Trophoblast cell (in vitro differentiated cells and primary cell): ENCODE measurements around the gene C3orf18. TPM values are rescaled to one million over a fixed set of nuclear protein-coding genes. Genes with fewer than 3 reads are reported as not detected.

ENCODE experiments used
- DNase-seq, 2 donors: peaks; one replicate each; pipeline ENCODE4 v3.0.0-alpha.2; 2016
- H2AFZ ChIP-seq: 2 replicates; pipeline ENCODE4 v1.6.1; 2013; ENCODE audit warnings: low read length, moderate library complexity, mild to moderate bottlenecking; ENCODE audit not compliant: insufficient read depth, poor library complexity
- H2AK5ac ChIP-seq: 2 replicates; pipeline ENCODE4 v1.6.1; 2013; ENCODE audit warnings: mild to moderate bottlenecking, low read length
- H2BK120ac ChIP-seq: 2 replicates; pipeline ENCODE4 v1.6.1; 2013; ENCODE audit warnings: low read length, mild to moderate bottlenecking, moderate library complexity; ENCODE audit not compliant: insufficient read depth, poor library complexity
- H2BK12ac ChIP-seq: 2 replicates; pipeline ENCODE4 v1.6.1; 2013; ENCODE audit warnings: mild to moderate bottlenecking, low read length, moderate library complexity
- H2BK5ac ChIP-seq: 2 replicates; pipeline ENCODE4 v1.6.1; 2013; ENCODE audit warnings: low read length, low read depth, moderate library complexity, mild to moderate bottlenecking; ENCODE audit not compliant: poor library complexity
- H3K14ac ChIP-seq: 2 replicates; pipeline ENCODE4 v1.6.1; 2013; ENCODE audit warnings: mild to moderate bottlenecking, low read length
- H3K18ac ChIP-seq: 2 replicates; pipeline ENCODE4 v1.6.1; 2013; ENCODE audit warnings: mild to moderate bottlenecking, low read length
- H3K23ac ChIP-seq: 2 replicates; pipeline ENCODE4 v1.6.1; 2013; ENCODE audit warnings: low read length
- H3K27ac ChIP-seq: 2 replicates; pipeline ENCODE4 v1.5.1; 2013; ENCODE audit warnings: low read depth, mild to moderate bottlenecking, inconsistent platforms, low read length, moderate library complexity
- H3K27me3 ChIP-seq: 2 replicates; pipeline ENCODE4 v1.6.1; 2013; ENCODE audit warnings: inconsistent platforms, mild to moderate bottlenecking, low read length, moderate library complexity; ENCODE audit not compliant: insufficient read depth
- H3K36me3 ChIP-seq, 2 experiments: 1 replicate in 1 of 2; 2 replicates in 1 of 2; pipeline ENCODE4 v1.6.1; 2013; ENCODE audit warnings: low read length in 2 of 2, mild to moderate bottlenecking in 2 of 2, moderate library complexity in 1 of 2; ENCODE audit not compliant: insufficient read depth in 2 of 2, control insufficient read depth in 1 of 2
- H3K4ac ChIP-seq: 2 replicates; pipeline ENCODE4 v1.6.1; 2013; ENCODE audit warnings: low read depth, mild to moderate bottlenecking, low read length, moderate library complexity
- H3K4me1 ChIP-seq, 2 experiments: 1 replicate in 1 of 2; 2 replicates in 1 of 2; pipeline ENCODE4 v1.6.1; 2013; ENCODE audit warnings: low read length in 2 of 2, mild to moderate bottlenecking in 2 of 2, moderate library complexity in 1 of 2; ENCODE audit not compliant: insufficient read depth in 2 of 2, control insufficient read depth in 1 of 2
- H3K4me2 ChIP-seq: 2 replicates; pipeline ENCODE4 v1.6.1; 2013; ENCODE audit warnings: inconsistent platforms, mild to moderate bottlenecking, low read length, moderate library complexity
- H3K4me3 ChIP-seq: 2 replicates; pipeline ENCODE4 v1.5.1; 2013; ENCODE audit warnings: mild to moderate bottlenecking, low read depth, low read length, inconsistent platforms
- H3K79me1 ChIP-seq: one replicate; pipeline ENCODE4 v1.6.1; 2013; ENCODE audit warnings: low read length
- H3K79me2 ChIP-seq: 2 replicates; pipeline ENCODE4 v1.6.1; 2013; ENCODE audit warnings: low read length, mild to moderate bottlenecking; ENCODE audit not compliant: control insufficient read depth, insufficient read depth, poor library complexity
- H3K9ac ChIP-seq: 2 replicates; pipeline ENCODE4 v1.6.1; 2013; ENCODE audit warnings: mild to moderate bottlenecking, low read length
- H3K9me3 ChIP-seq: 2 replicates; pipeline ENCODE4 v1.6.1; 2013; ENCODE audit warnings: low read depth, mild to moderate bottlenecking, control low read depth, inconsistent platforms, low read length; ENCODE audit not compliant: insufficient read depth
- H4K12ac ChIP-seq: 2 replicates; pipeline ENCODE4 v1.6.1; 2013; ENCODE audit warnings: low read depth, mild to moderate bottlenecking, low read length, moderate library complexity
- H4K8ac ChIP-seq: 2 replicates; pipeline ENCODE4 v1.6.1; 2013; ENCODE audit warnings: low read depth, mild to moderate bottlenecking, low read length, moderate library complexity
- H4K91ac ChIP-seq: one replicate; pipeline ENCODE4 v1.6.1; 2013; ENCODE audit warnings: low read depth, mild to moderate bottlenecking, low read length, moderate library complexity
- WGBS: extraction: QIAGEN DNeasy Blood & Tissue Kit; methylation state at CpG from one replicate; pipeline ENCODE4 v1.1.7; 2013; ENCODE audit warnings: missing lambda C conversion rate; ENCODE audit not compliant: insufficient read length, insufficient coverage; ENCODE audit errors: extremely low coverage; 5-methylcytosine and 5-hydroxymethylcytosine counted together
- polyA plus RNA-seq: library from polyadenylated mRNA; stranded (reverse); fragments of 200-250 nt; gene quantifications from 2 replicates; pipeline ENCODE4 v1.2.3, GENCODE V29; 2013

The C3orf18 gene
- 1.2 TPM in 2 replicates for polyA plus RNA-seq

DNA sequence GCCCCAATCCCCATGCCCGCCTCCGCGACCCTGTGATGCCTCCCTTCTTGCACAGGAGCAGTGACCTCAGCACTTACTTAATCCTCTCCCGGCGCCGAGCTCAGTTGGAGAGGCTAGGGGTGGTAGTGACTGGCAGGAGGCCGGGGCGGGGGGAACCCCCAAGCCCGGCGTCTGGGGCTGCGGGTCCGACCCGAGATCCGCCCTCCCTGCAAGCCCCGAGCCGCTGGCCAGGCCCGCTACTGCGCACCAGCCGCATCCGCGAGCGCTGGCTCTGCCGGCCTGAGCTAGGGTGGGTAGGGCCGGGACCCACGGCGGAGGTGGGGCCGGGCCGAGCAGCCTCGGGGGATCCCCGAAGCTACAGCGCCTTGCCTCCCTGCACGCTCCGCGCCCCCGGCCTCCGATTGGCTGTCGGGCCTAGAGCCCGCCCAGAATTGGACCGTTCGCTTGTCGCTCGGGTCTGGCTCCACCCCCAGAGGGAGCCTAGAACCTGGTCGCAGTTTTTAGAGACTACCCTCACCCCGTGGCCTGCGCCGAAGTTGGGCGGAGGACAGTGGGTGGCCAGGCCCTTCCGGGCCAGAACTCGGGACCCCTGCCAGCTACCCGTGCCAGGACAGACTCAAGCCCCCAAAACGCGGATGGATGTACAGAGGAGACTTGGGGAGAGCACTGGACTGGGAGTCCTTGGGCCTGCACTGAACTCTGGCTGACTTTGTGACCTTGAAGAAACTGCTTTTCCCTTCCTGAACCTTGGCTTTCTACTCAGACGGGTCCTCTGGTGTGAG, at the start of gene C3orf18:
TSS of gene C3orf18 (minus strand) at position 362 of the 782 bp plus-strand sequence. CDS start 2,048 bp downstream, outside the sequence.
- Histone ChIP-seq H4K91ac (peak within 1 kb of the TSS; percentile 8), H3K9me3 (no peaks in the 10 kb centered on the region), H3K18ac (no peak within 1 kb of the TSS), H3K4me3 (peak within 1 kb of the TSS; percentile 61), H3K4me1 (peaks cover 2 to 6% of the 10 kb centered on the region in 2 experiments), H2BK12ac (no peak within 1 kb of the TSS), H3K27me3 (peaks cover 15% of the 10 kb centered on the region), H2BK120ac (no peak within 1 kb of the TSS), H3K36me3 (no peaks in the 10 kb centered on the region), H3K23ac (no peak within 1 kb of the TSS), H2AFZ (peak within 1 kb of the TSS; percentile 23), H3K79me1 (peaks cover 8% of the 10 kb centered on the region), H3K27ac (no peak within 1 kb of the TSS), H4K8ac (peak within 1 kb of the TSS; percentile 73), H3K4ac (no peak within 1 kb of the TSS), H3K9ac (no peak within 1 kb of the TSS), H3K4me2 (peak within 1 kb of the TSS; percentile 66), H2AK5ac (no peak within 1 kb of the TSS), H3K14ac (peak within 1 kb of the TSS; percentile 18), H4K12ac (peak within 1 kb of the TSS; percentile 7), H3K79me2 (no peaks in the 10 kb centered on the region), H2BK5ac (no peak within 1 kb of the TSS)
- peak; percentile 88 to 89 for DNase-seq
- WGBS = no CpG with 5 or more reads among the region's 53 CpGs

DNA sequence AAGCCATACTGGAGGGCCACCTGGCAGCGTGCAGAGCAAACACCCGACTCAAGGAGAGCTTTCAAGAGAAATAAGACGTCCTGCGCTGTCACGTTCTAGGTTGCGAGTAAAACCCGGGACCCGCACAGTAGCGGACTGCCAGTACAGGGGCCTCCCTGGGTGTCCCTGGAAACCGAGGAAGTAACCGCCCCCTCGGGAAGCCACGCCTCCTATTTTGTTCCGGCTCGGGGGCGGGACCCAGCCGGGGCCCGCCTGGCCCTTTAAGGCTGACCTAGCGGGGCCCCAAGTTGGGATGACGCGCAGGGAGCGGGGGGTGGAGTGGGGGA, 49.2 kb upstream of the C3orf18 start:
- peaks cover 6% of the 10 kb centered on the region for H3K79me1 ChIP-seq
- no peak overlapping the region for H3K23ac ChIP-seq
- peak overlapping the region; percentile 69 for H3K4me3 ChIP-seq
- WGBS = no CpG with 5 or more reads among the region's 22 CpGs
- H2AFZ ChIP-seq = peak overlapping the region; percentile 82
- no peak overlapping the region for H2AK5ac ChIP-seq
- peak; percentile 89 to 92 for DNase-seq
- H4K12ac ChIP-seq = no peak overlapping the region
- no peak overlapping the region for H2BK12ac ChIP-seq
- no peak overlapping the region for H2BK5ac ChIP-seq
- no peak overlapping the region for H3K4ac ChIP-seq
- no peaks in the 10 kb centered on the region for H3K27me3 ChIP-seq
- peak overlapping the region; percentile 64 for H4K8ac ChIP-seq
- H2BK120ac ChIP-seq = no peak overlapping the region
- H3K27ac ChIP-seq = no peak overlapping the region
- peak overlapping the region; percentile 97 for H3K4me2 ChIP-seq
- no peak overlapping the region for H4K91ac ChIP-seq
- H3K9ac ChIP-seq = peak overlapping the region; percentile 35
- peaks cover 6% of the 10 kb centered on the region for H3K79me2 ChIP-seq
- H3K36me3 ChIP-seq = no peaks in the 10 kb centered on the region
- peaks cover 7% of the 10 kb centered on the region in 2 experiments for H3K4me1 ChIP-seq
- no peak overlapping the region for H3K14ac ChIP-seq
- H3K18ac ChIP-seq = no peak overlapping the region
- H3K9me3 ChIP-seq = peaks cover 1% of the 10 kb centered on the region

DNA sequence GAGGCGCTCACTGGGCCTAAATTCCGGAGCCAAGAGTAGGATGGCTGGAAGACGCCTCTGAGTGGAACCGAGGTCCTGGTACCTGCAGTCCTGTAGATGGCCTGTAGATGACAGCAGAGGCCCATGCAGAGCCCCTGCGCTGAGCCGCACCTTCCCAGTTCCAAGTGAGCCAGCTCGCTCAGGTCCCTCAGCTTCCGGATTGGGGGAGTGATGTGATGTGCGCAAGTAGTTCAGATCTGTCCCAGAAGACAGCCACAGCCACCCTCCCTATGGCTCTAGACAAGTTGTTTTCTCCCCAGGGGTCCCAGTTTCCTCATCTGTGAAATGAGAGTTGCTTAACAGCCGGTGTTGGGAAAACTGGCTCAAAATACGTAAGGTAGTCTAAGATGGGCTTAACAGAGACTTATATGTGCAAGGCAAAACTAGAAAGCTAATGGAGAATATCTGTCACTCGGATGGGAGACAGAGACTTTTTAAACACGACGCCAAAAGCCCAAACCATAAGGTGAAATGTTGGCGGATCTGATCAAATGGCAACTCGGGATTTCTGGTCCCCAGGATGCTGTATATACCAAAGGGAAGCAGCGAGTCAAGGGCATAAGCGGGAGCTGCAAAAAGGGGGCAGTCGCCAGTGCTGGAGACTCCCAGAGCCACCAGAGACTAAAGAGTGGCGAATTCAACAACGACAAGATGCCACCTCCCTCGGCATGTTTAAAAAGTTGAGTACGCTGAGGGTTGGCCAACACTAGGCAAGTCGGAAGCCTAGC, 48.6 kb upstream of the C3orf18 start:
- no CpG with 5 or more reads among the region's 24 CpGs for WGBS
- peak; percentile 87 to 93 for DNase-seq

DNA sequence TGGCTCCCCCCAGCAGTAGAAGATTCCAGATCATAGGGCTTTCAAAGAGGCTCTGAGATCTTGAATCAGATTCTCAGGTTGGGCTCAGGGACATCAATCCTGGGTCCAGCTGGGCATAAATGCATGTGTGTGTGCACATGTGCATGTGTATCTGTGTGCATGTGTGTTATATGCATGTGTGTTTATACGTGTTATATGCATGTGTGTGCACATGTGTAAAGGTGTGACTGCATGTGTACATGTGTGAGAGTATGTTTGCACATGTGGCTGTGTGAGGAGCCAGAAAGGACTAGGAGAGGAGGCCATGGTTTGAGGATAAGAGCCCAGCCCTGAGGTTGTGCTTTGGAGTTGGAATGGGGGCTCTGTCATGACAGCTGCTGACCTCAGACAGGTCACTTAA, 47.6 kb upstream of the C3orf18 start:
- Histone ChIP-seq H4K8ac (no peak overlapping the region), H3K36me3 (no peaks in the 10 kb centered on the region)
- no CpG with 5 or more reads among the region's 1 CpG for WGBS

More for the DNA sequence above, 48.6 kb upstream of the C3orf18 start:
- peak overlapping the region; percentile 82 for H2AFZ ChIP-seq
- H2BK5ac ChIP-seq = no peak overlapping the region
- no peak overlapping the region for H3K23ac ChIP-seq
- no peak overlapping the region for H4K91ac ChIP-seq
- no peak overlapping the region for H3K18ac ChIP-seq
- H3K36me3 ChIP-seq = no peaks in the 10 kb centered on the region
- H3K4me3 ChIP-seq = peak overlapping the region; percentile 69
- H3K14ac ChIP-seq = no peak overlapping the region
- H3K9ac ChIP-seq = peak overlapping the region; percentile 35
- peak overlapping the region; percentile 97 for H3K4me2 ChIP-seq
- H2BK12ac ChIP-seq = no peak overlapping the region
- H3K27ac ChIP-seq = no peak overlapping the region
- peaks cover 9% of the 10 kb centered on the region for H3K79me1 ChIP-seq
- no peak overlapping the region for H4K12ac ChIP-seq
- no peak overlapping the region for H2AK5ac ChIP-seq
- no peaks in the 10 kb centered on the region for H3K27me3 ChIP-seq
- peak overlapping the region; percentile 64 for H4K8ac ChIP-seq
- H3K79me2 ChIP-seq = peaks cover 9% of the 10 kb centered on the region
- H3K4me1 ChIP-seq = peaks cover 10% of the 10 kb centered on the region in 2 experiments
- no peak overlapping the region for H2BK120ac ChIP-seq
- H3K4ac ChIP-seq = no peak overlapping the region
- H3K9me3 ChIP-seq = peaks cover 1% of the 10 kb centered on the region

More for the DNA sequence above, 47.6 kb upstream of the C3orf18 start:
- Histone ChIP-seq H2AK5ac (no peak overlapping the region), H3K79me1 (peaks cover 9% of the 10 kb centered on the region), H2BK12ac (no peak overlapping the region), H3K79me2 (peaks cover 9% of the 10 kb centered on the region), H3K9ac (no peak overlapping the region), H3K23ac (no peak overlapping the region), H3K9me3 (peaks cover 4% of the 10 kb centered on the region), H2BK120ac (no peak overlapping the region), H3K14ac (no peak overlapping the region), H3K18ac (no peak overlapping the region), H4K91ac (no peak overlapping the region), H4K12ac (no peak overlapping the region), H3K4me1 (peaks cover 16 to 19% of the 10 kb centered on the region in 2 experiments), H2AFZ (no peak overlapping the region), H3K27me3 (no peaks in the 10 kb centered on the region), H3K4ac (no peak overlapping the region), H3K27ac (no peak overlapping the region), H2BK5ac (no peak overlapping the region), H3K4me3 (no peak overlapping the region), H3K4me2 (no peak overlapping the region)
- DNase-seq = no peak
